WTC11 (cell line): ENCODE data around the gene TRAF3IP1. TPM values are rescaled to one million over a fixed set of nuclear protein-coding genes. Genes with fewer than 3 reads are reported as not detected.

Experiments
- ATAC-seq: fragments of 200-7000 bp; cut with Tn5 transposase; 2 replicates; pipeline ENCODE4 v1.10.0; 2021; ENCODE audit warnings: mild to moderate bottlenecking, moderate library complexity
- CTCF ChIA-PET: fragments of 300-600 bp; sonication (Branson Sonifier 250); formaldehyde crosslinking; loops from one replicate; lab custom pipeline; 2021; ENCODE audit warnings: antibody characterized with exemption; lab: Charles Lee
- POLR2A ChIA-PET: fragments of 350-600 bp; sonication (Branson Sonifier 250); formaldehyde crosslinking; loops from one replicate; lab custom pipeline; 2021; ENCODE audit warnings: antibody characterized with exemption; lab: Charles Lee
- DNase-seq: peaks from one replicate; pipeline ENCODE4 v3.0.0; 2021; ENCODE audit warnings: low spot score
- H3K27ac Mint-ChIP-seq: 2 replicates; pipeline ENCODE4 v1.8.0; 2021; ENCODE audit warnings: mixed read lengths
- H3K27me3 Mint-ChIP-seq: 2 replicates; pipeline ENCODE4 v1.8.0; 2021; ENCODE audit warnings: low read depth, mild to moderate bottlenecking, moderate library complexity, mixed read lengths
- H3K36me3 Mint-ChIP-seq: 2 replicates; pipeline ENCODE4 v1.8.0; 2021; ENCODE audit warnings: mixed read lengths
- H3K4me1 Mint-ChIP-seq: 2 replicates; pipeline ENCODE4 v1.8.0; 2022; ENCODE audit warnings: mixed read lengths
- H3K4me3 Mint-ChIP-seq: 2 replicates; pipeline ENCODE4 v1.8.0; 2021; ENCODE audit warnings: mild to moderate bottlenecking, moderate library complexity, mixed read lengths
- H3K9me3 Mint-ChIP-seq: 2 replicates; pipeline ENCODE4 v1.8.0; 2021; ENCODE audit warnings: mixed read lengths
- CREB1 ChIP-seq: sonication (generic); formaldehyde crosslinking; IDR thresholded peaks from 2 replicates; pipeline ENCODE4 v1.8.0; 2023; ENCODE audit warnings: mild to moderate bottlenecking, missing genetic modification reagents
- CREM ChIP-seq: sonication (generic); formaldehyde crosslinking; IDR thresholded peaks from 2 replicates; pipeline ENCODE4 v1.8.1; 2022; ENCODE audit warnings: mild to moderate bottlenecking, missing genetic modification reagents, moderate library complexity
- FOXJ3 ChIP-seq: sonication (generic); formaldehyde crosslinking; IDR thresholded peaks from 2 replicates; pipeline ENCODE4 v1.9.0; 2021; ENCODE audit warnings: missing genetic modification reagents, mild to moderate bottlenecking, borderline replicate concordance
- FOXP1 ChIP-seq: sonication (generic); formaldehyde crosslinking; IDR thresholded peaks from 2 replicates; pipeline ENCODE4 v1.8.0; 2022; ENCODE audit warnings: missing genetic modification reagents, mild to moderate bottlenecking, moderate library complexity, borderline replicate concordance
- HMGXB4 ChIP-seq: sonication (generic); formaldehyde crosslinking; IDR thresholded peaks from 2 replicates; pipeline ENCODE4 v1.8.1; 2023; ENCODE audit warnings: mild to moderate bottlenecking, moderate library complexity, missing genetic modification reagents
- JUN ChIP-seq: sonication (generic); formaldehyde crosslinking; IDR thresholded peaks from 2 replicates; pipeline ENCODE4 v1.8.0; 2023; ENCODE audit warnings: mild to moderate bottlenecking, missing genetic modification reagents
- NFATC4 ChIP-seq: fragments of 250-450 bp; sonication (Bioruptor Pico); IDR thresholded peaks from 2 replicates; pipeline ENCODE4 v1.9.0; 2021; ENCODE audit warnings: mild to moderate bottlenecking
- RORB ChIP-seq: fragments of 250-450 bp; sonication (Bioruptor Pico); IDR thresholded peaks from 2 replicates; pipeline ENCODE4 v1.9.0; 2021; ENCODE audit warnings: mild to moderate bottlenecking
- SMAD3 ChIP-seq: sonication (generic); formaldehyde crosslinking; IDR thresholded peaks from 2 replicates; pipeline ENCODE4 v1.8.0; 2022; ENCODE audit warnings: missing genetic modification reagents, mild to moderate bottlenecking, borderline replicate concordance
- SMAD4 ChIP-seq: sonication (generic); formaldehyde crosslinking; IDR thresholded peaks from 2 replicates; pipeline ENCODE4 v1.8.0; 2022; ENCODE audit warnings: mild to moderate bottlenecking, missing genetic modification reagents
- ZNF281 ChIP-seq: sonication (generic); formaldehyde crosslinking; IDR thresholded peaks from 2 replicates; pipeline ENCODE4 v1.8.0; 2023; ENCODE audit warnings: mild to moderate bottlenecking, missing genetic modification reagents
- ZNF317 ChIP-seq: sonication (generic); formaldehyde crosslinking; IDR thresholded peaks from 2 replicates; pipeline ENCODE4 v1.8.1; 2023; ENCODE audit warnings: low read depth, mild to moderate bottlenecking, moderate library complexity, missing genetic modification reagents, borderline replicate concordance
- ZNF396 ChIP-seq: fragments of 250-450 bp; sonication (Bioruptor Pico); IDR thresholded peaks from 2 replicates; pipeline ENCODE4 v1.8.0; 2021; ENCODE audit warnings: mild to moderate bottlenecking, moderate library complexity, borderline replicate concordance
- ZNF423 ChIP-seq: fragments of 250-450 bp; sonication (Bioruptor Pico); IDR thresholded peaks from 2 replicates; pipeline ENCODE4 v2.1.2; 2022; ENCODE audit warnings: mild to moderate bottlenecking, moderate library complexity
- ZNF671 ChIP-seq: fragments of 250-450 bp; sonication (Bioruptor Pico); IDR thresholded peaks from 2 replicates; pipeline ENCODE4 v1.8.0; 2021; ENCODE audit warnings: mild to moderate bottlenecking
- total RNA-seq: library from RNA; stranded (reverse); gene quantifications from 3 replicates; pipeline ENCODE4 v1.2.3, GENCODE V29; 2021
- TF ChIP-seq, protein P1 (sequence below): sonication (generic); formaldehyde crosslinking; IDR thresholded peaks from 2 replicates; pipeline ENCODE4 v1.8.0; 2022; ENCODE audit warnings: mild to moderate bottlenecking, missing genetic modification reagents
- TF ChIP-seq, protein P2 (sequence below): fragments of 250-450 bp; sonication (Bioruptor Pico); IDR thresholded peaks from 2 replicates; pipeline ENCODE4 v1.9.0; 2021; ENCODE audit warnings: mild to moderate bottlenecking
- TF ChIP-seq, protein P3 (sequence below): fragments of 250-450 bp; sonication (Bioruptor Pico); IDR thresholded peaks from 2 replicates; pipeline ENCODE4 v2.1.2; 2022; ENCODE audit warnings: mild to moderate bottlenecking, moderate library complexity

The TRAF3IP1 gene
- total RNA-seq, 1 experiment from 2014 or later, result 18.7 TPM

- H3K27me3 Mint-ChIP-seq, result no peaks in the 10 kb centered on the region
- H3K4me3 Mint-ChIP-seq, result no peak overlapping the region
- ATAC-seq (no peak), DNase-seq (no peak)
- TF ChIP-seq SMAD3 (CRISPR knock-in tag) (no peak), RORB (CRISPR knock-in tag) (no peak), JUN (CRISPR knock-in tag) (no peak), ZNF423 (CRISPR knock-in tag) (no peak), ZNF281 (CRISPR knock-in tag) (no peak), NFATC4 (no peak), CREB1 (no peak), FOXJ3 (CRISPR knock-in tag) (no peak), ZNF317 (CRISPR knock-in tag) (no peak), ZNF396 (CRISPR knock-in tag) (no peak), CREM (no peak)
- TF ChIP-seq, protein P1, sequence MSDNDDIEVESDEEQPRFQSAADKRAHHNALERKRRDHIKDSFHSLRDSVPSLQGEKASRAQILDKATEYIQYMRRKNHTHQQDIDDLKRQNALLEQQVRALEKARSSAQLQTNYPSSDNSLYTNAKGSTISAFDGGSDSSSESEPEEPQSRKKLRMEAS (CRISPR knock-in tag), result no peak
- TF ChIP-seq, protein P2, sequence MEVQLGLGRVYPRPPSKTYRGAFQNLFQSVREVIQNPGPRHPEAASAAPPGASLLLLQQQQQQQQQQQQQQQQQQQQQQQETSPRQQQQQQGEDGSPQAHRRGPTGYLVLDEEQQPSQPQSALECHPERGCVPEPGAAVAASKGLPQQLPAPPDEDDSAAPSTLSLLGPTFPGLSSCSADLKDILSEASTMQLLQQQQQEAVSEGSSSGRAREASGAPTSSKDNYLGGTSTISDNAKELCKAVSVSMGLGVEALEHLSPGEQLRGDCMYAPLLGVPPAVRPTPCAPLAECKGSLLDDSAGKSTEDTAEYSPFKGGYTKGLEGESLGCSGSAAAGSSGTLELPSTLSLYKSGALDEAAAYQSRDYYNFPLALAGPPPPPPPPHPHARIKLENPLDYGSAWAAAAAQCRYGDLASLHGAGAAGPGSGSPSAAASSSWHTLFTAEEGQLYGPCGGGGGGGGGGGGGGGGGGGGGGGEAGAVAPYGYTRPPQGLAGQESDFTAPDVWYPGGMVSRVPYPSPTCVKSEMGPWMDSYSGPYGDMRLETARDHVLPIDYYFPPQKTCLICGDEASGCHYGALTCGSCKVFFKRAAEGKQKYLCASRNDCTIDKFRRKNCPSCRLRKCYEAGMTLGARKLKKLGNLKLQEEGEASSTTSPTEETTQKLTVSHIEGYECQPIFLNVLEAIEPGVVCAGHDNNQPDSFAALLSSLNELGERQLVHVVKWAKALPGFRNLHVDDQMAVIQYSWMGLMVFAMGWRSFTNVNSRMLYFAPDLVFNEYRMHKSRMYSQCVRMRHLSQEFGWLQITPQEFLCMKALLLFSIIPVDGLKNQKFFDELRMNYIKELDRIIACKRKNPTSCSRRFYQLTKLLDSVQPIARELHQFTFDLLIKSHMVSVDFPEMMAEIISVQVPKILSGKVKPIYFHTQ (CRISPR knock-in tag), result no peak
- POLR2A ChIA-PET, result no interaction called here
- H3K4me1 Mint-ChIP-seq, result peaks cover 3% of the 10 kb centered on the region; the same call in 1 of the 2 replicates
- H3K27ac Mint-ChIP-seq, result no peak overlapping the region
- CTCF ChIA-PET, result interaction anchor here (0.7 to 0.8 kb wide), 2 partner anchors 30 to 74 kb away, joined by 3 to 4 read pairs; no protein-coding TSS in a partner anchor
- H3K9me3 Mint-ChIP-seq, result no peaks in the 10 kb centered on the region
- no peaks in the 10 kb centered on the region for H3K36me3 Mint-ChIP-seq
Observed at GRCh38 chr2:238337846-238338245, 17.5 kb downstream of the TRAF3IP1 start.

DNA sequence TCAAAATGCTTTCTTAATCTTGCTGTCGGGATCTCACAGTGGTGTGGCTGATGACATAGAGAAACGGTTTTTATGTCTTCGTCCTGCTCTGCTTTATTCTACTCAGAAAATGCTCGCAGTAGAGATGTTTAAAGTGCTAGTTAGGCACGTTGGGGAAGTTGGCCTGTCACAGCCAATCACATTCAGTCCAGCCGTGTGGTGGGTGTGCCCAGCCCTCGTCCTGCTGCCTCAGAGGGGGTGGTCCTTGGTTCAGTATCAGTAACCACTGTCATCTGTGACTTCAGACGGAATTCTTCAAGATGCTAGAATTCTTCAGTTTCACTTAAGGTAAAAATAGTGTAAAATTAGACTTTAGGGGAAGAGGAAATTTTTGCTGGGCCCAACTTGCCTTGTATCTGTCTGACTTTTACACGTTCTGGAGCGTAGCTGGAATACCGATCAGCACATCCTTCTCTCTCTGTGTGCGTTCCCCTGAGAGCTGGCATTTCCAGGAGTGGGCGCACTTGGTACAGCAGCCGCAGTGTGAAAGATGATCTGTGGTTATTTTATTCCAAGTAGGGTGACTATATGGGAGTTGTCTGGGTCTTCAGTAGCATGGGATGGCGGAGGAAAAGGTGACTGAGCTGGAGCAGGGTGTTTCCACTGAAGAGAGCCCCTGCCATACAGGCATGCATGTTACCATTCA lies 18.5 kb downstream of the TRAF3IP1 start:
- ATAC-seq (peak; percentile 89), DNase-seq (no peak)
- Mint-ChIP-seq H3K4me3 (no peak overlapping the region), H3K9me3 (no peaks in the 10 kb centered on the region), H3K27me3 (no peaks in the 10 kb centered on the region), H3K4me1 (peaks cover 3% of the 10 kb centered on the region; the same call in 1 of the 2 replicates), H3K36me3 (no peaks in the 10 kb centered on the region), H3K27ac (peak overlapping the region; percentile 28)
- TF ChIP-seq ZNF317 (CRISPR knock-in tag) (no peak), FOXP1 (no peak), ZNF671 (no peak), SMAD4 (CRISPR knock-in tag) (no peak)
- POLR2A ChIA-PET, result no interaction called here
- CTCF ChIA-PET, result interaction anchor here (0.8 to 1.2 kb wide), 2 partner anchors 29 to 76 kb away, joined by 4 to 5 read pairs; no protein-coding TSS in a partner anchor

DNA sequence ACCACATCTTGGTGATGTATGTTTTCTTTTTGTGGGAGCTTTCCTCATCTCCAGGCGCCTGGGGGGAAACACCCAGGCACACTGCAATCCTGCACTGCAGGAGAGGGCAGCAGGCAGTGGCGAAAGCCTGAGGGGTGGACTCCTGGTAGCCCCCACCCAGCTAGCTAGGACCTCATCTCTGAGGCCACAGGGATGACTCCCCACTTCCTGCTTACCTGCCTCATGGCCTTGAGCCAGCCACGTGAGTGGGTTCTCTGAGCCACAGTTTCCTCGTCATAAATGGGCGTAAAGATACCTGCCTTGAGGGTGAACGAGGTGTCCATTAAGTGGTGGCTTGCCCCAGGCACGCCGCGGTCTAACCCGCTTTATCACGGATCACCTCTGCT lies 19.1 kb downstream of the TRAF3IP1 start:
- Mint-ChIP-seq H3K4me1 (peaks cover 3% of the 10 kb centered on the region; the same call in 1 of the 2 replicates), H3K9me3 (no peaks in the 10 kb centered on the region), H3K27me3 (no peaks in the 10 kb centered on the region), H3K36me3 (no peaks in the 10 kb centered on the region), H3K4me3 (no peak overlapping the region), H3K27ac (0 out of 2 replicates have a peak overlapping the region, but pooled peaks have one; percentile 28)
- POLR2A ChIA-PET, result no interaction called here
- CTCF ChIA-PET, result interaction anchor here (1.2 kb wide), 1 partner anchor 76 kb away, joined by 5 read pairs; no protein-coding TSS in a partner anchor
- ATAC-seq (no peak), DNase-seq (no peak)
- TF ChIP-seq HMGXB4 (CRISPR knock-in tag) (no peak), ZNF671 (no peak)
- TF ChIP-seq, protein P3, sequence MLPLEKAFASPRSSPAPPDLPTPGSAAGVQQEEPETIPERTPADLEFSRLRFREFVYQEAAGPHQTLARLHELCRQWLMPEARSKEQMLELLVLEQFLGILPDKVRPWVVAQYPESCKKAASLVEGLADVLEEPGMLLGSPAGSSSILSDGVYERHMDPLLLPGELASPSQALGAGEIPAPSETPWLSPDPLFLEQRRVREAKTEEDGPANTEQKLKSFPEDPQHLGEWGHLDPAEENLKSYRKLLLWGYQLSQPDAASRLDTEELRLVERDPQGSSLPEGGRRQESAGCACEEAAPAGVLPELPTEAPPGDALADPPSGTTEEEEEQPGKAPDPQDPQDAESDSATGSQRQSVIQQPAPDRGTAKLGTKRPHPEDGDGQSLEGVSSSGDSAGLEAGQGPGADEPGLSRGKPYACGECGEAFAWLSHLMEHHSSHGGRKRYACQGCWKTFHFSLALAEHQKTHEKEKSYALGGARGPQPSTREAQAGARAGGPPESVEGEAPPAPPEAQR, result no peak
